DOHH2 (cell line): ENCODE data around the gene HSD3B7.

Source experiments
- H3F3A ChIP-seq: fragments of 200-600 bp; sonication (generic), shearing (Covaris generic); 2 replicates; pipeline ENCODE4 v1.6.0; 2016; ENCODE audit warnings: antibody characterized with exemption, mild to moderate bottlenecking; ENCODE audit not compliant: control insufficient read depth, insufficient read depth
- H3K27ac ChIP-seq: fragments of 200-600 bp; sonication (generic); 2 replicates; pipeline ENCODE4 v1.5.1; 2014; ENCODE audit warnings: low read depth, mild to moderate bottlenecking, low read length, moderate library complexity
- H3K27me3 ChIP-seq: fragments of 200-600 bp; sonication (generic); 2 replicates; pipeline ENCODE4 v1.6.1; 2014; ENCODE audit warnings: mild to moderate bottlenecking, low read length, mixed read lengths; ENCODE audit not compliant: control insufficient read depth
- H3K36me3 ChIP-seq: fragments of 200-600 bp; sonication (generic); 2 replicates; pipeline ENCODE4 v1.6.1; 2014; ENCODE audit warnings: mild to moderate bottlenecking, low read length, moderate library complexity, mixed read lengths; ENCODE audit not compliant: control insufficient read depth
- H3K4me1 ChIP-seq: fragments of 200-600 bp; sonication (generic); 2 replicates; pipeline ENCODE4 v1.6.1; 2014; ENCODE audit warnings: mild to moderate bottlenecking, low read length, mixed read lengths; ENCODE audit not compliant: control insufficient read depth
- H3K4me2 ChIP-seq: fragments of 200-600 bp; sonication (generic); 2 replicates; pipeline ENCODE4 v1.6.0; 2014; ENCODE audit warnings: mild to moderate bottlenecking, low read length, moderate library complexity
- H3K4me3 ChIP-seq: fragments of 200-600 bp; sonication (generic); 2 replicates; pipeline ENCODE4 v1.5.1; 2014; ENCODE audit warnings: mild to moderate bottlenecking, low read length, mixed read lengths
- H3K79me2 ChIP-seq: fragments of 200-600 bp; sonication (generic); 2 replicates; pipeline ENCODE4 v1.6.1; 2014; ENCODE audit warnings: mild to moderate bottlenecking, low read length, mixed read lengths; ENCODE audit not compliant: control insufficient read depth
- H3K9me2 ChIP-seq: fragments of 200-600 bp; sonication (generic); replicated peaks from 2 replicates; pipeline ENCODE4 v1.6.1; 2014; ENCODE audit warnings: mild to moderate bottlenecking, low read length, mixed read lengths; ENCODE audit not compliant: control insufficient read depth
- H3K9me3 ChIP-seq: fragments of 200-600 bp; sonication (generic); 2 replicates; pipeline ENCODE4 v1.6.1; 2014; ENCODE audit warnings: antibody characterized with exemption, low read length, mixed read lengths; ENCODE audit not compliant: control insufficient read depth, insufficient read depth
- H4K20me1 ChIP-seq: fragments of 200-600 bp; sonication (generic); 2 replicates; pipeline ENCODE4 v1.6.0; 2014; ENCODE audit warnings: low read depth, mild to moderate bottlenecking, antibody characterized with exemption, low read length, moderate library complexity; ENCODE audit not compliant: control insufficient read depth, insufficient read depth
- CTCF ChIP-seq: fragments of 200-600 bp; sonication (generic); IDR thresholded peaks from one replicate; pipeline ENCODE4 v1.5.1; 2014; ENCODE audit warnings: antibody characterized with exemption, mild to moderate bottlenecking, low read depth, low read length; ENCODE audit not compliant: poor library complexity, severe bottlenecking
- EZH2phosphoT487 ChIP-seq: fragments of 200-600 bp; sonication (generic); IDR thresholded peaks from 2 replicates; pipeline ENCODE4 v1.6.1; 2017; ENCODE audit warnings: borderline replicate concordance, mild to moderate bottlenecking, antibody characterized with exemption, low read length, moderate library complexity, mixed read lengths

HSD3B7 gene

DNA sequence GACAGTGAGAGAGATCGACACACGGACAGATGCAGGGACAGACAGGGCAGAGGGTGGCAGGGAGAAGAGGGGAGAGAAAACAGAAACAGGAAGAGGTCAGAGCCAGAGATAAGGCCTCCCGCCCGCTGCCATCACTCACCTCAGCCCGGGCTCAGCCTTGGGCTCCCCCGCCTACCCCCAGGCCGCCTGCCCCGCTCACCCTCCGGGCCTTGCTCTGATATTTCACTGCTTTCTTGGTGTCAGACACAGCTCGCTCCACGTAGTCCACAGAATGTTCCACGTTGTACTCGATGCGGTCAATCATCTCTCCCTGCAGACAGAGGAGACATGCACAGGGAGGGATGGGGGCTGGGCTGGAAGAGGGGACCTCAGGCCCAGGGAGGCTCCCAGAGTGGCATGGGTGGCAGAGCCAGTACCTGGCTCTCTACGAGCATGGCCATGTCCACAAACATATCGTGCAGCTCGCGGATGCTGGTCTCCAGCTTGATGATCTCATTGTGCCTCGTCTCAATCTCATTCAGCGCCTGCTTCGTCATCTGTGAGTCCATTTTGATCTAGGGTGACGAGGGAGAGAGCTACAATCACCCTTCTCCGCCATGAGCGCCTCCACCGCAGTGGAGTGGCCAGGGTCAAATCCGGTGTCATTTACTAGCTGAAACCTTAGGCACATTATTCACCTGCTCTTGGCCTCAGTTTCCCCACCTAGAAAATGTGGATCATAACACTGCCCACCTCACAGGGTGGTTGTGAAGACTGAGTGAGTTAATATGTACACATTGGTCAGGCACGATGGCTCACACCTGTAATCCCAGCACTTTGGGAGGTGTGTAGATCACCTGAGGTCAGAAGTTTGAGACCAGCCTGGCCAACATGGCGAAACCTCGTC, 8.2 kb downstream of the HSD3B7 start:
- TF ChIP-seq EZH2phosphoT487 = no peak

GRCh38 chr16:30995927-30996323, 10.9 kb downstream of the HSD3B7 start:
- TF ChIP-seq CTCF (no peak), EZH2phosphoT487 (no peak)
- Histone ChIP-seq H3K36me3 (no peaks in the 10 kb centered on the region), H3K4me1 (peaks cover 7% of the 10 kb centered on the region), H3K27ac (no peak overlapping the region), H3K9me2 (no peaks in the 10 kb centered on the region), H4K20me1 (no peaks in the 10 kb centered on the region), H3F3A (no peaks in the 10 kb centered on the region), H3K4me2 (no peak overlapping the region), H3K4me3 (no peak overlapping the region), H3K79me2 (no peaks in the 10 kb centered on the region), H3K27me3 (peaks cover 9% of the 10 kb centered on the region), H3K9me3 (no peaks in the 10 kb centered on the region)

More for the DNA sequence above, 8.2 kb downstream of the HSD3B7 start:
- Histone ChIP-seq H3K4me3 (no peak overlapping the region), H3K9me2 (no peaks in the 10 kb centered on the region), H3K27ac (no peak overlapping the region), H3F3A (no peaks in the 10 kb centered on the region), H4K20me1 (no peaks in the 10 kb centered on the region), H3K4me2 (no peak overlapping the region), H3K9me3 (no peaks in the 10 kb centered on the region), H3K27me3 (0 out of 2 replicates have a peak, but pooled peaks cover 2% of the 10 kb centered on the region), H3K36me3 (no peaks in the 10 kb centered on the region), H3K4me1 (peaks cover 7% of the 10 kb centered on the region), H3K79me2 (no peaks in the 10 kb centered on the region)

DNA sequence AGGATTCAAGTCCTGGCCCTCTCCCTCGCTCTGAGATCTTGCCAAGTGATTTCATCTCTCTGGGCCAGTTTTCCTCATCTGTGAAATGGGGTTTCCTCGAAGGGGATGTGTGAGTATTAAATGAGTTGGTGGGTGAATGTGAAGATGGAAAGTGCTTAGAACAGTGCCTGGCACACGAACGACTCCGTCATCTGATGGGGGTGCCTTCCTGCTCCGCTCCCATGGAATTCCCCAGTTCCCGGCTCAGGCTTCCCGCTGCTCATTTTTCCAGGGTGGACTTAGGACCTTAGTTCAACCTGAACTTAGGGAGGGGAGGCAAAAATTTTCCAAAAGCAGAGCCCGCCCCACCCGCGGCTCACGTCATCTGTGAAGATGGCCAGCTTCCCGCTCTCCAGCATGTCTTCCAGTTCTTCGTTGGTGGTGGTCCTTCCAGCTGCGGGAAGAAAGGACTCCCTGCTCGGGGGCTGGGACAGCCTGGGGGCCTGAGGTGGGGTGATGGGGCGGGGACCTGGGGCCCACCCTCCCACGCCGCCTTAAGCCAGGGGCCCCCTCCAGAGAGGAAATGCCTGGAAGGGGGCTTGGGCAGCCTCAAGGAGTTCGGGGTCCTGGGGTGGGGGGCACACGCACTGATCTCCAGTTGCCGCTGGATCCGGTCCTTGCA, 11.4 kb downstream of the HSD3B7 start:
- Histone ChIP-seq H3F3A (no peaks in the 10 kb centered on the region), H3K79me2 (no peaks in the 10 kb centered on the region), H3K9me2 (no peaks in the 10 kb centered on the region), H3K4me2 (peak overlapping the region; percentile 91), H3K4me3 (peak overlapping the region; percentile 72), H3K36me3 (no peaks in the 10 kb centered on the region), H3K9me3 (no peaks in the 10 kb centered on the region), H3K27ac (no peak overlapping the region), H4K20me1 (no peaks in the 10 kb centered on the region), H3K27me3 (peaks cover 9% of the 10 kb centered on the region), H3K4me1 (peaks cover 7% of the 10 kb centered on the region)
- TF ChIP-seq CTCF = no peak
- TF ChIP-seq EZH2phosphoT487 = no peak
